ENCODE data around the gene DLX6. TPM values are rescaled to one million over a fixed set of nuclear protein-coding genes. Genes with fewer than 3 reads are reported as not detected.

Gene DLX6
- total RNA-seq: not detected in 2 replicates

GRCh38 chr7:97005183-97006054 is at the start of gene DLX6:
TSS of gene DLX6 (plus strand) at chr7:97005553. CDS start at chr7:97005978, 425 bp downstream.

DNA sequence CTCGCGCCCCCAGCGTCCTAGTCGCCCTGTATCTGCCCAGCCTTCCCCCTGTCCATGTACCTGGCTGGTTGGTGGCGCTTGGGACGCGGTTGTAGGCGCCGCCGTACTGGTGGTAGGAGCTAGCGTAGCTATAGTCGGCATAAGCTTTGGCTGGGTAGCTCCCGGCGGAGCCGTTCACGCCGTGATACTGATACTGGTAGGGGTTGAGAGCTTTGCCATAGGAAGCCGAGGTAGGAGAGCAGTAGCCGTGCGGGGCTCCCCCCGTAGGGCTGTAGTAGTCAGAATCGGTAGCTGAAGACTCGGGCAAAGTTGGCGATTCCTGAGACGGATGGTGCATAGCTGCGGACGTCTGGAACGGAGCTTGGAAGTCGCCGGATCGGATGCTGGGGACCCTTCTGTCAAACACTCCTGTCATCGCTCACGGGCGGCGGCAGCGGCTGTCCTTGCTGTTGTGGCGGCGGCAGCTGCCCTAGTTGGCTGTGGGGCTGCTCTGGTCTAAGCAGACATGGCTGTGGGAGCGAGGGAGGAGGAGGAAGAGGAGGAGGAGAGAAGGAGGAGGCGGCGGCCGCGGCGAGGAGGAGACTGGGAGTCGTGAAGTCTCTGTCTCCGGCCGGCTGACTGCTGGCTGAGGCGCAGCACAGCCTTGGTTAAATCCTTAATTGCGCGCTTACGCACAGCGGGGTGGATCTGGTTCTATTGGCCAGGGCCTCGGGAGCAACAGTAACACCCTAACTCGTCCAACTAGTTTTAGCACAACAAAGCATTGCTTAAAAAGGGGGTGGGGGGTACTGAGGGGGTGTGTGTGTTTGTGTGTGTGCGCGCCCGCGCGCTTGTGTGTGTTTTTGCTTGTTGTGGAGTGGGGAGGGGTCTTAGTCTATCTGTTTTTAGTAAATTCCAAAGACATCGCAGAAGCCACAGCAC is 19.1 kb downstream of the DLX6 start, which contains the start of gene DLX5:
Gene DLX5, minus strand, starts transcription at position 623 of the 921 bp plus-strand sequence. Its CDS starts 208 bp downstream, at position 415.

Small RNA genes within 50 kb of the gene (small RNA-seq; reads per million reads assigned to genes)
- gene RF01778 (not detected), gene RF01887 (not detected), gene RF01888 (not detected)

Other genes starting within 250 kb of the DLX6 start
- not detected in 2 replicates for gene DLX5, start 19.3 kb downstream of the DLX6 start, total RNA-seq
- gene SDHAF3, start 112.1 kb downstream of the DLX6 start, total RNA-seq: 4.1 and 5.1 TPM in 2 replicates

All from hair follicle dermal papilla cell (primary cell).